ENCODE data around the gene USP17L29. TPM values are rescaled to one million over a fixed set of nuclear protein-coding genes. Genes with fewer than 3 reads are reported as not detected.

USP17L29 gene
- total RNA-seq, 3 donors from 2014 or later = not detected

Other genes with a start within 250 kb of the USP17L29 start
- under 1 TPM in 1 of 3 donors, not detected in 2; 0.10 TPM for gene FAM90A26, start 183.2 kb upstream of the USP17L29 start, total RNA-seq
- not detected for gene USP17L10, start 143.0 kb upstream of the USP17L29 start, total RNA-seq
- not detected for gene USP17L11, start 138.2 kb upstream of the USP17L29 start, total RNA-seq
- not detected for gene USP17L12, start 133.5 kb upstream of the USP17L29 start, total RNA-seq
- not detected for gene USP17L13, start 128.7 kb upstream of the USP17L29 start, total RNA-seq
- gene USP17L15, start 119.3 kb upstream of the USP17L29 start, total RNA-seq = not detected
- gene USP17L17, start 109.8 kb upstream of the USP17L29 start, total RNA-seq = not detected
- gene USP17L18, start 105.0 kb upstream of the USP17L29 start, total RNA-seq = not detected
- not detected for gene USP17L19, start 100.3 kb upstream of the USP17L29 start, total RNA-seq
- gene USP17L20, start 95.5 kb upstream of the USP17L29 start, total RNA-seq = not detected
- not detected for gene USP17L21, start 90.8 kb upstream of the USP17L29 start, total RNA-seq
- not detected for gene USP17L22, start 86.0 kb upstream of the USP17L29 start, total RNA-seq
- not detected for gene USP17L24, start 28.5 kb upstream of the USP17L29 start, total RNA-seq
- not detected for gene USP17L25, start 23.7 kb upstream of the USP17L29 start, total RNA-seq
- gene USP17L26, start 19.0 kb upstream of the USP17L29 start, total RNA-seq = not detected
- not detected for gene USP17L5, start 14.2 kb upstream of the USP17L29 start, total RNA-seq
- not detected for gene USP17L27, start 9.5 kb upstream of the USP17L29 start, total RNA-seq
- gene USP17L28, start 4.7 kb upstream of the USP17L29 start, total RNA-seq = not detected
- not detected for gene USP17L30, start 9.5 kb downstream of the USP17L29 start, total RNA-seq
- not detected for gene DEFB131A, start 90.8 kb downstream of the USP17L29 start, total RNA-seq

Measured in activated T-cell treated with anti-CD3 and anti-CD28 coated beads, Interleukin-2, amount 50 U/mL, for 4 hours (primary cell).